ENCODE results near the gene TCF12. TPM values are rescaled to one million over a fixed set of nuclear protein-coding genes. Genes with fewer than 3 reads are reported as not detected.

Gene TCF12
- total RNA-seq, 1 donor from 2014 or later = 194 TPM

- peaks cover 32% of the 10 kb centered on the region for H3K4me1 Mint-ChIP-seq
- no peaks in the 10 kb centered on the region for H3K9me3 Mint-ChIP-seq
- no peak overlapping the region for H3K27ac Mint-ChIP-seq
- TF ChIP-seq, protein P1, sequence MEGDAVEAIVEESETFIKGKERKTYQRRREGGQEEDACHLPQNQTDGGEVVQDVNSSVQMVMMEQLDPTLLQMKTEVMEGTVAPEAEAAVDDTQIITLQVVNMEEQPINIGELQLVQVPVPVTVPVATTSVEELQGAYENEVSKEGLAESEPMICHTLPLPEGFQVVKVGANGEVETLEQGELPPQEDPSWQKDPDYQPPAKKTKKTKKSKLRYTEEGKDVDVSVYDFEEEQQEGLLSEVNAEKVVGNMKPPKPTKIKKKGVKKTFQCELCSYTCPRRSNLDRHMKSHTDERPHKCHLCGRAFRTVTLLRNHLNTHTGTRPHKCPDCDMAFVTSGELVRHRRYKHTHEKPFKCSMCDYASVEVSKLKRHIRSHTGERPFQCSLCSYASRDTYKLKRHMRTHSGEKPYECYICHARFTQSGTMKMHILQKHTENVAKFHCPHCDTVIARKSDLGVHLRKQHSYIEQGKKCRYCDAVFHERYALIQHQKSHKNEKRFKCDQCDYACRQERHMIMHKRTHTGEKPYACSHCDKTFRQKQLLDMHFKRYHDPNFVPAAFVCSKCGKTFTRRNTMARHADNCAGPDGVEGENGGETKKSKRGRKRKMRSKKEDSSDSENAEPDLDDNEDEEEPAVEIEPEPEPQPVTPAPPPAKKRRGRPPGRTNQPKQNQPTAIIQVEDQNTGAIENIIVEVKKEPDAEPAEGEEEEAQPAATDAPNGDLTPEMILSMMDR (IDR thresholded peaks at IDR 0.05; ENCODE audit: unreplicated experiment) = no peak
- H3K4me3 Mint-ChIP-seq = no peak overlapping the region
- no peak for DNase-seq (ENCODE audit: low spot score in 2 of 2, unreplicated experiment in 2 of 2)
- no peaks in the 10 kb centered on the region for H3K27me3 Mint-ChIP-seq (ENCODE audit: low read depth)
- peaks cover 17% of the 10 kb centered on the region for H3K36me3 Mint-ChIP-seq
Measured at GRCh38 chr15:57256939-57257338, 338.5 kb downstream of the TCF12 start.

GRCh38 chr15:57259568-57260040 is 341.2 kb downstream of the TCF12 start:
- Mint-ChIP-seq H3K4me3 (peak overlapping the region; percentile 18), H3K27me3 (ENCODE audit: low read depth) (no peaks in the 10 kb centered on the region), H3K27ac (peak overlapping the region; percentile 80), H3K4me1 (peaks cover 26% of the 10 kb centered on the region), H3K36me3 (peaks cover 28% of the 10 kb centered on the region), H3K9me3 (no peaks in the 10 kb centered on the region)
- TF ChIP-seq, protein P1 (IDR thresholded peaks at IDR 0.05; ENCODE audit: unreplicated experiment) = no peak
- no peak for DNase-seq (ENCODE audit: low spot score in 2 of 2, unreplicated experiment in 2 of 2)

- TF ChIP-seq, protein P1 (IDR thresholded peaks at IDR 0.05; ENCODE audit: unreplicated experiment) = no peak
- Mint-ChIP-seq H3K9me3 (no peaks in the 10 kb centered on the region), H3K27me3 (ENCODE audit: low read depth) (no peaks in the 10 kb centered on the region), H3K36me3 (peaks cover 32% of the 10 kb centered on the region), H3K4me1 (peaks cover 20% of the 10 kb centered on the region), H3K4me3 (no peak overlapping the region), H3K27ac (no peak overlapping the region)
- no peak for DNase-seq (ENCODE audit: low spot score in 2 of 2, unreplicated experiment in 2 of 2)
Measured at GRCh38 chr15:57263520-57263919, 345.1 kb downstream of the TCF12 start.

DNA sequence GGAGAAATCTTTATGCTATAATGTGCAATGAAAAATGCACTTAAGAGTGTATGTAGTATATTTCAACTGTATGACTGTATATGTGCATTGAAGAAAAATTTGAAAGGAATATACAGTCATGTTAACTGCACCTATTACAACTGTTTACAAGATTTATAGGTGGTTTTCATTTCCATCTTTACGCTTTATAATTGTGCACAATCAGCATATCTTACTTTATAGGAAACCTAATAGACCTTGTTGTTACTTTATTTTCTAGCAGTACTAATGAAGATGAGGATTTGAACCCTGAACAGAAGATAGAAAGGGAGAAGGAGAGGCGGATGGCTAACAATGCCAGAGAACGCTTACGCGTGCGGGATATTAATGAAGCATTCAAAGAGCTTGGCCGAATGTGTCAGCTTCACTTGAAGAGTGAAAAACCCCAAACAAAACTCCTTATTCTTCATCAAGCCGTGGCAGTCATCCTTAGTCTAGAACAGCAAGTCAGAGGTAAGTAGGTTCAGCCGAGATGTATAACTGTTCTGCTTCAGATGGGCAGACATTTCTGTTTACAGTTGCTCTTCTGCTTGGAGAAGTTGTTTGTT is 354.4 kb downstream of the TCF12 start:
- TF ChIP-seq, protein P1 (IDR thresholded peaks at IDR 0.05; ENCODE audit: unreplicated experiment) = no peak
- Mint-ChIP-seq H3K9me3 (peaks cover 13% of the 10 kb centered on the region), H3K4me3 (no peak overlapping the region), H3K4me1 (peaks cover 4% of the 10 kb centered on the region), H3K36me3 (peaks cover 59% of the 10 kb centered on the region), H3K27me3 (ENCODE audit: low read depth) (no peaks in the 10 kb centered on the region), H3K27ac (no peak overlapping the region)
- DNase-seq (ENCODE audit: low spot score in 2 of 2, unreplicated experiment in 2 of 2) = no peak

DNA sequence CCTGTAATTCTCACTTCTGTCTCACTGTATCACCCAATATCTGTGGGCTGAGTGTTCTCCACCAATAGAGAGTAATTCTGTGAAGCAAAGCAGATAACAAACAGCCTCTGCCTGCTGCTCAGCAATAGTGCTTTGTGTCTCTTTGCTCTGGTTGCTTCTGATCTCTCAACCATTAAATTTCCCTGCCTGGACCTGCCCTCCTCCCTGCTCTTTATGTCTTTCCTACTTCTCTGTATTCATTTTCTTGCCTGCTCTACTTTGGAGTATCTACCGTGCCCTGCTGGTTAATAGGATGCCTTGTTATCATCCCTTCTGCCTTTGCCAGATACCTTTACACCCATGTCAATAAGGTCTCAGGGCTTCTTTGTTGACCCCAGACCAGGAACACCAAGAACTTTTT is 355.0 kb downstream of the TCF12 start:
- Mint-ChIP-seq H3K4me3 (no peak overlapping the region), H3K4me1 (peaks cover 4% of the 10 kb centered on the region), H3K36me3 (peaks cover 58% of the 10 kb centered on the region), H3K27me3 (ENCODE audit: low read depth) (no peaks in the 10 kb centered on the region), H3K9me3 (peaks cover 13% of the 10 kb centered on the region), H3K27ac (peak overlapping the region; percentile 53)
- DNase-seq (ENCODE audit: low spot score in 2 of 2, unreplicated experiment in 2 of 2) = no peak
- TF ChIP-seq, protein P1 (IDR thresholded peaks at IDR 0.05; ENCODE audit: unreplicated experiment) = no peak

Measured in mesothelial cell of epicardium (in vitro differentiated cells).